Kidney glomerular epithelial cell (primary cell): ENCODE results near the gene TNFRSF25.
"Not testable (repeated sequence)": the region's sequence is repeated elsewhere in the genome, so short reads cannot be mapped to it uniquely, and the experiment has no call there.

Source experiments
- DNase-seq: peaks from one replicate; lab custom pipeline; 2025; lab: John Stamatoyannopoulos, UW

Gene TNFRSF25

DNA sequence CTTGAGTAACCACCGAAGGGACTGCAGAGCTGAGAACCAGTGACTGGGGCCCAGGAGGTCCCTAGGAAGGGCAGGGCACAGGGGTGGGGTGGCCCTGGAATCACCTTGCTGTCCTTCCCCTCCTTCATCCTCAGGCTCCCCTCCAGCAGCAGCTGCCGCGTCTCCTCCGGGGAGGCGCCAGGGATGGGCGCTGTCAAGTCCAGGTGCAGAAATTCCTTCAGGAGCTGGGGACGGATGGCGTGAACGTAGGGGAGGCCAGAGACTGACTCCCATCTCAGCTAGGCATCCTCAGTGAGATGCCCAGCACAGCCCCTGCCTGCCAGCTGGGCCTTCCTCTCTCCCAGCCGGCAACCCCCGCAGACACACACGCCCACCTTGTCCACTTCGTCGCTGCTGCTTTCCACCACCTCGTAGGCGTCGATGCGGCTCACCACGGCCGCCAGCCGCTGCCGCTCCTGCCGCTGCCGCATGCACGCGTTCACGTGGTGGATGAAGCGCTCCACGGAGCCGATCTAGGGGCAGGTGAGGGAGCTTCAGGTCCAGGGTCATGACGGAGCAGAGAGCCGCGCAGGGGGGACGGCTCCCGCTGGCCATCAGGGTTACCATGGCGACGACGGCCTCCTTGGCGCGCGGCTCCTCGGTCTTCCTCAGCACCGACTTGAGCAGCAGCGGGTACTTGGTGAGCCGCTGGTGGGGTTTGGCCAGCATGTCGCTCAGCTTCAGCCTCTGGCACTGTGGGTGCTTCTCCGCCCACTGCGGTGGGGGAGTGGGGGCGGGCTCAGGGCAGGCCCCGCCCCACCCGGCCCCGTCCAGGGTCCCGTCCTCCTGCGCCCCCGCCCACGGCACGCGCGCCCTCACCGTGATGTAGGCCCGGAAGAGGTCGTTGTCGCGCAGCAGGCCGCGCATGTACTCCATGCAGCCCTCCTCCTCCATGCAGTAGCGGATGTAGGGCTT lies 4.4 kb upstream of the TNFRSF25 start:
- DNase-seq: no peak

DNA sequence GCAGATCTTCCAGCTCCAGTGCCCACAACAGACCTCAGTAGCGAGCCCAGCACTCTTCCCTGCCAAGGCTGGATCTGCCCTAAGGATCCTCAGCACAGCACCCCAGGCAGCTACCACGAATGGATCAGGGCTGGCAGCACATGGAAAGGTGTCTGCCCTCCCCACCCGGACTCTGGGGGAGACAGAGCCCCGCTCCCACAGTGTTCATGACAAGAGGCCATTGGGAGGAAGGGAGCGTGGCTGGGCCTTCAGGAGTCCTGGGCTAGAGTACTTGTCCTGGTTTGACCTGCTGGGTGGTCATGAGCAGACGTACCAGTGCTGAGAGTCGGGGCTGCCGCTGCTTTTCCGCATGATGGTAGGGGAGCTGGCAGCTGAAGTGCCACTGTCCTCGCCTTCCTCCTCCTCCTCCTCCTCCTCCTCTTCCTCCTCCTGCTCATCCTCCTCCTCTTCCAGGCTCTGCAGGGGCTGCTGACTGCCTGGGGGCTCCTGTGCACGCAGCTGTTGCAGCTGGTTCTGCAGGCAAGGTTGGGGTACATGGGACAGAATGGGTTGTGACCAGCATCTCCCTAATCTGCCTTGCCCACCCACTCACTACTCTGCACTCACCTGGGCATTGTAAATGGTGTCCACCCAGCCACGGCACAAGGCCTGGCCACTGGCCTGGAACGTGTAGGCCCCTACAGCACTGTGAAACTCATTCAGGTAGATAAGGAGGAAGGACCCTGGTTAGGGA lies 2.9 kb upstream of the TNFRSF25 start:
- no peak for DNase-seq

DNA sequence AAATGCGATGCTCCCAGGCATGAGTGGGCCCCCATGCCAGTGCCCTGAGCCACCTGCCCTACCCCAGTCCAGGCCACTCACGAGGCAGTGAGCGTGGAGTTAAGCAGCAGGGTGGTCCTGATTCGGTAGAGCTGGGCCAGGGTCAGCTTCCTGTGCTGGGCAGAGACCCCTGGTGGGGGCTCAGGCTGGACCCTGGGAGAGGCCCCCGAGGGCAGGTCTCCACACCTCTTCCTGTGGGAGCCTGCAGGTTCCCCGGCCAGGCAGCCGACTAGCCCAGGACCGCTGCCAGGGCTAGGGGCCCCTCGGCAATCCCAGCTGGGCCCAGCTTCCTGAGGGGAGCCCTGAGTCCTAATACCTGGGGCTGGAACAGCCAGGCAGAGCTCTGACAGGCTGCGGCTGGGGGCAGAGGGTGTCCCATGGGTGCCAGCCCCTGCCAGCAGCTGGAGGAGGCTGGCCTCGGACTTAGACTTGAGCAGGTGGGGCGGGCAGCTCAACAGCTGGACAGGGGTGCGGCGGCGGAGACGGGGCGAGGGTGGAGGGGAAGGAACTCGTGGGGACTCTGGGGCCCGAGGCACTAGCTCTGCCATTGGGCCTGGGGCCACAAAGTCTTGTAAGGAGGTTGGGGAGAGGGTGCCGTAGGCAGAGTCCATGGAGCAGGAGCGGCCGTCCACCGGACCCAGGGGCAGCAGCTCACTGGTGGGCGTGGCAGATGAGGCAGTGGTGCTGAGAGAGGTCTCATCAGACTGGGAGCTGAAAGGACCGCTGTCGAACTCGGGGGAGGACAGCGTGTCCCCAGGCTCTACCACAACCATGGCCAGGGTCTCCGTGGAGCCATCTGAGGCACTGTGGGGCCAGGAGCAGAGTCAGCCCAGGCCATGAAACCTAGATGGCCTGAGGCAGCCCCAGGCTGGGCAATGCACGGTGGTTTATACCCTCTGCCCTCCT lies 2.0 kb upstream of the TNFRSF25 start:
- DNase-seq: no peak

DNA sequence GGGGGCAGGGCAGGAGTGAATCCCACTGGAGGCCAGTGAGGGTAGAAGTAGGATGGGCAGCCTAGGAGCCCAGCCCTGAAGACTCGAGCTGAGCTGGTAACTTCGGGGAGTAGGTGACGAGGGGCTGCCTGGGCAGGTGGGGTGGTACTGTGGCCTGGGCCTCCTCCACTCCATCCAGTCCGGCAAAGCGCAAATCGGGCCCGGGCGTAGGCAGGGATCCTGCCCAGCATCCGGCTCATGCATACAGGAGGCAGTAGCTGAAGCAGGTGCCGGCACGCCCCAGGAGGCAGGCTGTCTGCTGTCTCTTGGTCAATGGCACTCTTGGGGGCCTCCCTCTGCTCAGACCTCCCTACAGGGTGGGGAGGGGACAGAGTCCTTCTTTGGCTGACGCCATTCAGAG lies 1.3 kb upstream of the TNFRSF25 start:
- no peak for DNase-seq

DNA sequence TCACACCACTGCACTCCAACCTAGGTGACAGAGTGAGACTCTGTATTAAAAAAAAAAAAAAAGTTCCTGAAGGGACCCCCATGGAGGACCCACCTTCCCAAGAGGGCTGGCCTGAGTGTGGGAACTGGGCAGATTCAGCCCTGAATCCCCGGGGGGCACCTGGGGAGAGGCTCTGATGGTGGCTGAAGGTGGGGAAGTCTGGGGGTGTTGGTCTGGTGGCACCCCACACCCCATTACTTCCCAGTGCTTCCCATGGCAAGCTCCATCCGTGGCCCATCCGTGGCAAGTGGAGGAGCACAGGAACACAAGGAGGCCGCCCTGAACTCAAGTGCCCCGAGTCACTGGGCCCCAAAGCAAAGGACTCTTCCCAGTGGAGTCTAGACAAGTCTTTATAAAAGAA lies 778 bp upstream of the TNFRSF25 start:
- DNase-seq: no peak

DNA sequence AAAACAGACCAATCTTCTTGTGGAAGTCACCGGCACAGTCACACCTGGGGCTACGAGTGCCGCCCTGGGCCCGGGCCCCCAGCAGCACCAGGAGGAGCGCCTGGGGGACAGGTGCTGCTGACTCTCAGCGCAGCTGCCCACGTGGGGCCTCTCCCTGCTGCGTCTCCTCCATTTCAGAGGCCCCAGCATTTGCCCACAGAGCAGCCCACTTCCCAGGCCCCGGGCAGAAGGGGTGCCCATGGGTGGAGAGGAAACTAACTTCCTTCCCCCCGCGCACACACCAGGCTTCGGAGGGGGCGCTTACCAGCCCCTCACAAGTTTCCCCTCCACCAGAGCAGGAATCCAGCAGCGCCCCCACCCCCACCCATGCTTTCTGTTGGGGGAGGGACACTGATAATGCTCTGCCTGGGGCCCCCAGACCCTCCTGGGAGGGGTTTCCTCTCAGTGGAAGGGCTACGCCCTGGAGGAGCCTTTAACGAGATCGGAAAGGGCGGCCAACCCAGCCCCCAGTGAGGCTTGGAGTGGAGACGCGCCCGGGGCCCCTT lies 440 bp downstream of the TNFRSF25 start:
- DNase-seq: no peak

DNA sequence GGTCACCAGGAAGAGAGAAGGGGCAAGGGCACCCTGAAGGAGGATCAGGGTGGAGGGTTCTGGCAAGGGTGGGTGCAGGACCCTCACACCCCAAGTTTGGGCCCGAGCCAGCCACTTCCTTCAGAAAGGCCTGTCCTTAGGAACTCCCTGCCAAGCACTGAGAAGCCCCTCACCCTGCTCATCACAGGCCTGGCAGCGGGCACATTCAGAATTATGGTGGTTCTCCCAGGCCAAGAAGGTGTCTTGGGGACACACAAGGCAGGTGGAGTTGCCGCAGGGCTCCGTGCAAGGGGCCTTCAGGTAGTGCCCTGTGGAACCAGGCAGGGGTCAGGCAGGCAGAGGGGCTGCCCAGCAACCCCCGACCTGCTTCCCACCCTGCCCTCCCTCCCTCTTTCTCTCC lies 1.1 kb downstream of the TNFRSF25 start:
- no peak for DNase-seq

DNA sequence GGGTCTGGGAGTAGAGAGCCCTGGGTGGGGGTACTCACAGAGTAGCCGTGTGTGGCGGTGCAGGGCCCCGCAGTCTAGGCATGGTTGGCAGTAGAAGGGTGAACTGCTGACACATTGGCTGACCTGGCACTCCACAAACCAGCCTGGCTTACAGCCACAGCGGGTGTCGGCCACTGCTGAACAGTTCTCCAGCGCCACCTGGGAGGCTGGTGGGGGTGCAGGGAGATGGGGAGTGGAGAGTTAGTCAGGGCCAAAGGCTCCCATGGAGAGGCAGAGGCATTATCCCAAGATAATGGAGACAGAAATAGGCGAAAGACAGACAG lies 1.5 kb downstream of the TNFRSF25 start:
- DNase-seq: no peak

DNA sequence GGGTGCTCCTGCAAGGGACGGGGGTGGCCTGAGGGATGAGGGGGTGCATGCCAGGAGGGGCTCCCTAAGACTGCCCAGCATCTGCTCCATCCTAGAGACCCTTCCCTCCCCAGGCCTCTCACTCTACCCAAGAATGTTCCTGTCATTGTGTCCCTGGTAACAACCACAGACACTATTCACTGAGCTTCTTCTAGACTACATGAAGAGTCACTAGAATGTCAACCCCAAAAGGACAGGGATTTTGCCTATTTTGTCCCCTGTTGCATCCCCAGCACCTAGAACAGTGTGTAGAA lies 2.9 kb downstream of the TNFRSF25 start:
- DNase-seq: no peak

DNA sequence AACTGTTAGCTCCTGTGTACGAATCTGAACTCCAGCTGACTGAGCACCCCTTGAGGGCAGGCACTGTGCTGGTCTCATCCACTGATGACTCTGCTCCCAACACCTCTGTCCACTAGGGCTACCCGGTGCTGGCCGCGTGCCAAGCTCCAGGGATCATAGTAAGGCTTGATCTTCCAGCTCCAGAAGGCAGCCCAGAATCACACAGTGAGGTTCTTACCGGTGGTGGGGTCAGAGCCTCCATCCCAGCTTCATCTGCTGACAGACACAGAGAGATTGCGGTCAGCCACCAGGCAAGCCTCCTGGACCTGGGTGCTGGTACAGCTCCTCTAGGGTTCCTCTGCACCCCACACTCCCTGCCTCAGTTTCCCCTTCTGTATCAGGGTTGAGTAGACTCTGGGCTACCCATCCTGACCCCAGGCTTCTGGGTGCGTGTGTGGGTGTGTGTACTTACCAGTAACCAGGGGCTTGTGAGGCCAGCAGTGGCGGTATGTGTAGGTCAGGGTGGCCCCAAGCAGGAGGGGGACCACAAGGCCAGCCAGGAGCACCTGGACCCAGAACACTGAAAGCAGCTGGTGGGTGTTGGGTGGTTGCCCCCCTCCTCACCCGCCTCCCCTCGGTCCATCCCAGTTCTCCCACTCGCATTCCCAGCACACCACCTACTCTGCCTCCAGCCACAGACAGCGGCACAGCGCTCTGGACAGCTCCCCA lies 3.4 kb downstream of the TNFRSF25 start:
- DNase-seq: no peak

DNA sequence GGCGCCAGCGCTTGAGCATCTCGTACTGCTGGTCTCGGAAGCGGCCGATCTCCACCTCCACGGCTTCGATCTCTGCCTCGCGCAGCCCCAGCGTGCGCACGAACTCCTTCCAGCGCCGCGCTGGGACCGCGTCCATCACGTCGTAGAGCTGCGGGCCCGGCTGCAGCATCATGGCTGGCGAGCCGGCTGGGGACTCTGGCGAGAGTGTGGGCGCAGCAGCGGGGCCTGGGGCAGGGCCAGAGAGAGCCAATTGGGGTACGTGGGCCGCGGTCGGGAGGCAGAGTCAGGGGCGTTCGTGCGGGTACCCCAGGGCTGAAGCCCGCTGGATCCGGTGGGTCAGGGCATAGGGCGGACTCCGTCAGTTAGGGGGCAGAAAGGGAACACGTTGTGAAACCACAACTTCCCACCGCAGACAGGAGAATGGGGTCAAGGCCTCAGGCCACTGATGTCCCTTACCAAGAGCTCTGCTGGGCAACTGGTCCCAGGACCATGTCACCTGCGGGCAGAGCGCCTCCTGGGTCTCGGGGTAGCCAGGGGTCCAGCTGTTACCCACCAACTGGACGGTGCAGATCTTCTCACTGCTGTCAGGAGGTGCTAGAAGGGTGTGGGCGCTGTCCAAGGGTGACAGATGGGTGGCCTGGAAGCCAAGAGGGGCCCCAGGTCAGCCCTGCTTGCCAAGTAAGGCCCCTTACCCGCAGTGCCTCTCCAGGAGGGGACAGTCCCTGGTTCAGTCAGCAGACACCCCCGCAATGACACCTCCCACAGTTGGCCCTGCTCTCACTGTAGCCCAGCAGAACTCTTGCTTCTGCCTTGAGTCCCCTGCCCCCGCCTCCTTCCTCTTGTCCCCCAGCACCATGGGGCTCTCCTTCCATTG lies 4.2 kb downstream of the TNFRSF25 start:
- no peak for DNase-seq

DNA sequence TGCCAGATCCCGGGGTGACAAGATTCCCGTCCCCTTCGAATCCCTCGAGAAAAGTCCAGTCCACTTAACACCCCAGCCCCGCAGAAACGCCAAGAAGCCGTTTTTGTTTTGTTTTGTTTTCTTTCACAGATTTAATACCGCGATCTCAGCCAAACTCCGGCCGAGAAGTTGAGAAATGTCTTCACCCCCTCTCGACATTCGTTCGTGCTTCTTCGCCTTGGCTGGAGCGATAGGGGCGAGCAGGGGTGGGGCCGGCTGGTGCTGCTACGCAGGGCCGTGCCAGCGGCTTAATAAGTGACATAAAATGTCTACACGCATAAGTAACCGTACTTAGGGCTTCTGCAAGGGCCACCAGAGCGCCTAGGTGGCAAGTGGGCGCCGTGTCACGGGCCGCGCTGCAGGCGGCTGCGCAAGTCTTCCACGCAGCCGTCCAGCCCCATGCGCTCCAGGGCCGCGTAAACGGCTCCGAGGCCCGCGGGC lies 4.9 kb downstream of the TNFRSF25 start:
- no peak for DNase-seq

DNA sequence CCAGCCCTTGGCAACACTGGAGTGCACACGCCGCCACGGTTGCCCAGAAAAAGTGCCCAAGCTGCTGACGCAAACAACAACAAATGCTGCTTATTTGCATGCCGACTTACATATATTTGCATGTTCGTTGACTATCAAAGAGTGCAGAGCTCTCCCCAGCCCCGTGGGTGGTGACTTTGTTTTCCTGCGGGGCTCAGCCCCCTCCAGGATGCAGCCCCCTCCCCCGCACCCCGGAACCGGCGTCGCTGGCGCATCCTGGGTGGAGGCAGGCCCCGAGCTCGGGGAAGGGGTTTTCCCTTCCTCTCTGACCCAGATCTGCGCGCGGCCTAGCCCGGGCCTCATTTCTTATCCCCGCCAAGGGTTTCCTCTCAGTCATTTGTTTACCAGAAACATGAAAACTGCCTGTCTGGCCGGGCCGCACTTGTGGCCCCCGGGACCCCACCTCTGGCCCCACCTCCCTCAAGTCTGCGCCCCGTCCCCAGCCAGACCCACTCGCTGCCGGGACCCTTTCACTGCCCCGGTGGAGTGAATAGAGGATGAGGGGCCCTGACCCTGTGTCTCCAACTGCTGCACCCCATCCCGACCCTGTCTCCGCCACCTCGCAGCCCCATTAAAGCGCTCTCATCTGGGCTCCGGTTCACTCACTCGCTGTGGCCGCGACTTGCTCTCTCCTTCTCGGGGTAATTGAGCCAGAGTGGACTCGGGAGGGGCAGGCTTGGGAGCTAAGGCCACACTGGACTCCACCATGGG lies 5.5 kb downstream of the TNFRSF25 start:
- no peak for DNase-seq

DNA sequence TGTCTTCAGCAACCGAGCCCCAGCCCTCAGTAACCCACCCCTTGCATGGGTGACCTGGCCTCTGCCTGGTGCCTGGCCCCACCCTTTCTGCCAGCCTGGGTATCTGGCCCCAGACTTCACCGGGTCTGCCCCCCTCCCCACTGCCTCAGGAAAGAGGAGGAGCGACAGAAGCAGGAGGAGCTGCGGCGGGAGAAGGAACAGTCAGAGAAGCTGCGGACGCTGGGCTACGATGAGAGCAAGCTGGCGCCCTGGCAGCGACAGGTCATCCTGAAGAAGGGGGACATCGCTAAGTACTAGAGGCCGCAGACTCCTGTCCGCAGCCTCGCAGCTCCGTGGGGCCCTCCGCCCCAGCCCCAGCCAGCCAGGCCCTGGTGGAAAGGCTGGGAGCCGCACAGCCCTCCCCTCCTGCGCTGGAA lies 6.1 kb downstream of the TNFRSF25 start:
- DNase-seq: no peak

DNA sequence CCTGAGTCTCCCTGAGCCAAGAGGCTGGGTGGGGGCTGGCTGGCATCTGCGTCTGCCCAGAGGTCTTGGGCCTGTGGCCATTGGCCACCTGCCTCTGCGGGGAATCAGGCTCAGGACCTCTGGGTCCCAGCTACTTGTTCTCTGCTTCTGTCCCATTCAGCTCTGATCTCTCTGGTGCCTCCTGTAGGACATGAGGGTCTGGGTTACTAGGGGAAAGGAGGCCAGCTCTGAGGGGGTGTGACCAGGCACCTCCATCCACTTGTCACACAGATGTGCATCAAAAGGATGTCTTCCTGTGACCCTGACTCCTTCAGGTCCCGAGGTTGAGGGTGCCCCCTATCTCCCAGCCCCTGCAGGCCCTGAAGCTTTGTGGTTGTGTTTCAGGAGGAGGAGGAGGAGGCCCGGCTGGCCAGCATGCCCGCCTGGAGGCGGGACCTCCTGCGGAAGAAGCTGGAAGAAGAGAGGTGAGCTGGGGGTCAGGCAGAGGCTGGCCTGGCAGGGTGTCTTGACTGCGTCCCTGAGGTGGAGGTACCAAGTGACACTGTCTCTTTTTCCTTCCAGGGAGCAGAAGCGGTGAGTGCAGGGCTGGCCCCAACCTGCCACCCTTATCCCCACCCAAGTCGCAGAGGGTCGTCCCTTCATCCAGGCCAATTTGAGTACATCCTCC lies 9.0 kb downstream of the TNFRSF25 start:
- no peak for DNase-seq

DNA sequence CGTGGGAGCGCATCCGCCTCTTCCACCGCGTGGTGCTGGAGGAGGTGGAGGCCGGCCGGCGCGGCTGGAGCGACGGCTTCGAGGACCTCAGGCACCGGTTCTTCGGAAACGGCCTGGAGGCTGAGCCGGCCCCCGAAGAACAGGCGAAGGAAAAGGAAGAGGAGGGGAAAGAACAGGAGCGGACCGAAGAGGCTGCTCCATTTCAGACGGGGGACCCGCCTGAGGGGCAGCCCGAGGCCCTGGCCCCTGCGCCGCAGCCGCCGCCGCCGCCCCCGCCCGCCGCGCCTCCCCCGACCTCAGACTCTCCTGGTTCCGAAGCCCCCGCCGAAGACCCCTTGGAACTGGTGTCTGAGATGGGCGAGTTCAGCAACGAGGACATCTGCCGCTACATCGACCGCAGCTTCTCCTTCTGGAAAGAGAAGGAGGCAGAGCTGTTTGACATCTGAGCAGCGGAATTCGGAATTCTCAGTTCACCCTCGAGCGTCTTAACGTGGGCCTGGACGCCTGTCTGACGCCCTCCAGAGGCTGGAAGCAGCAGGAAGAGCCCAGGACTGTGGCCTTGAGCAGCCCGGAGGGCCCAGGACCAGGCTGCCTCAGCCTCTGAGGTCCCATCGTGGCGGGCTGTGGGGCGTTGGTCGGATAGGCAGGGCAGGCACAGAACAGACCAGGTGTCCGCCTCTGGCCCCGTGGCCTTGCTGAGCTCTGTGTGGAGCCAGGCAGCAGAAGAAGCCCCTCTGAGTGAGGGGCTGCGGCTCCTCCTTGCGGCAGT lies 10.0 kb downstream of the TNFRSF25 start:
- not testable (repeated sequence) for DNase-seq

DNA sequence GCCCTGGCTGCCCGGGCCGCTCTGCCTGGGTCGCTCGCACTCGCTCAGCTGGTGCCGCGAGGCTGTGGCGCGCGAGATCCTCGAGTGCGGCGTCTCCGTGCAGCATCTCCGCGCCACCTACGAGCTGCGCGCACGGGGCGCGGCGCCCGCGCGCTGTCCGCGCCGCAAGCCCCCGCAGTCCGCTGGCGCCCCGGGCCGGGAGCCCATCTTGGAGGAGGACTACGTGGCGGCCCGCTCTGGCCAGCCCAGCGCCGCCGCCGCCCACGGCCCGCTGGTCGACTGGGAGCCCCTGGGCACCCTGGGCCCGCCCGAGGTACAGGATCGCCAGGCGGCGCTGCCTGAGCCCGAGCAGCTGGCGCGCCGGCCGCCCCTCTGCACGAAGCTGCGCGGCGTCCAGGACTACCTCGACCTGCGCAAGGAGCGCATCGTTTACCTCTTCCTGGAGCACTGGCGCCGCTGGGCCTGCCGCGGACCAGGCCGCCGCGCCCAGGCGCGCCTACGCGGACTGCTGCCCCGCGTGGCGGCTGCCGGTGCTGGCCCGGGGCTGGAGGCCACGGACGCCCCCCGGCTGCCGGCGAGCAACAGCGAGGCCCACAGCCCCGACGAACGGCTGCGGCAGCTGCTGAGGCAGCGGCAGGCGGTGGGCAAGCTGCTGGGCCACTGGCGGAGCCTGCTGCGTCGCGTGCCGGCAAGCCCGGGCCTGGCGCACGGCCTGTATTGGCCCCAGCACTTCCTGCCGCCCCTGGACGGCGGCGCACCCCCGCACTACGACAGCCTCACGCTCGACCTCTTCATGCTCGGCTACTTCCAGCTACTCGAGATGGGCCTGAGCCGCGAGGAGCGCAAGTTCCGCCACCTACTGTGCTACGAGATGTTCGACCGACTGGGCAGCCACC lies 10.9 kb downstream of the TNFRSF25 start:
- DNase-seq: no peak
